GM10266 (cell line): ENCODE data around the gene USP20.

Source experiments
- DNase-seq: peaks from one replicate; pipeline ENCODE4 v3.0.0; 2012; ENCODE audit errors: extremely low spot score
- TF ChIP-seq, protein P1 (sequence below): IDR thresholded peaks from 2 replicates; pipeline ENCODE4 v1.5.1; 2012; ENCODE audit warnings: mild to moderate bottlenecking, low read depth; ENCODE audit not compliant: control insufficient read depth, insufficient read depth; ENCODE audit errors: missing control alignments

Gene USP20

DNA sequence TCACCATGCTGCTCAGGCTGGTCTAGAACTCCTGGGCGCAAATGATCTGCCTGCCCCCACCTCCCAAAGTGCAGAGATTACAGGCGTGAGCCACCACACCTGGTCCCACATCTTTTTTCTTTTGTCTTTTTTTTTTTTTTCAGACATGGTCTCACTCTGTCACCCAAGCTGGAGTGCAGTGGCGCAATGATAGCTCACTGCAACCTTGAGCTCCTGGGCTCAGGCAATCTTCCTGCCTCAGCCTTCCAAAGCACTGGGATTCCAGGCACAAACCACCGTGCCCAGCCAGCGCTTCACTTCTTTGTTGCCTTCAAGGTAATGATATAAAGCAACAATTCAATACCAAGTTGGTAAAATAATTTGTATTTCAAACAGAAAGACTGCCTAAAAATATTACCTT, 78.8 kb downstream of the USP20 start:
- DNase-seq, result no peak
- TF ChIP-seq, protein P1, sequence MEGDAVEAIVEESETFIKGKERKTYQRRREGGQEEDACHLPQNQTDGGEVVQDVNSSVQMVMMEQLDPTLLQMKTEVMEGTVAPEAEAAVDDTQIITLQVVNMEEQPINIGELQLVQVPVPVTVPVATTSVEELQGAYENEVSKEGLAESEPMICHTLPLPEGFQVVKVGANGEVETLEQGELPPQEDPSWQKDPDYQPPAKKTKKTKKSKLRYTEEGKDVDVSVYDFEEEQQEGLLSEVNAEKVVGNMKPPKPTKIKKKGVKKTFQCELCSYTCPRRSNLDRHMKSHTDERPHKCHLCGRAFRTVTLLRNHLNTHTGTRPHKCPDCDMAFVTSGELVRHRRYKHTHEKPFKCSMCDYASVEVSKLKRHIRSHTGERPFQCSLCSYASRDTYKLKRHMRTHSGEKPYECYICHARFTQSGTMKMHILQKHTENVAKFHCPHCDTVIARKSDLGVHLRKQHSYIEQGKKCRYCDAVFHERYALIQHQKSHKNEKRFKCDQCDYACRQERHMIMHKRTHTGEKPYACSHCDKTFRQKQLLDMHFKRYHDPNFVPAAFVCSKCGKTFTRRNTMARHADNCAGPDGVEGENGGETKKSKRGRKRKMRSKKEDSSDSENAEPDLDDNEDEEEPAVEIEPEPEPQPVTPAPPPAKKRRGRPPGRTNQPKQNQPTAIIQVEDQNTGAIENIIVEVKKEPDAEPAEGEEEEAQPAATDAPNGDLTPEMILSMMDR, result no peak

DNA sequence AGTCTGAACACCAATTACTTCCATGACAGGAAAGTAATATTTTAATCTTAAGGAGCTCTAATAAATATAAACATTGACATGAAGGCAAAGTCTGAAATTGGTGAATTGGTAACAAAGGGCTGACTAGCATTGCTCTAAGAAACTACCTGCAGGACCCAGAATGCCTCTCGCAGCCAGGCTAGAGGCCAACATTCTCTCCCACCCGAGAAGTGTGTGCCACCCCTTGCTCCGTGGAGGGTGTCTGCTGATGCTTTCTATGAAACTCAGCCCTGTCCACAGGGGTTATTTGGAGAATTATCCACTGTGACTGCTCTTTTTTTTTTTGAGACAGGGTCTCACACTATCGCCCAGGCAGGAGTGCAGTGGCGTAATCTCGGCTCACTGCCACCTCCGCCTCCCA, 81.4 kb downstream of the USP20 start:
- no peak for DNase-seq
- TF ChIP-seq, protein P1, result no peak

DNA sequence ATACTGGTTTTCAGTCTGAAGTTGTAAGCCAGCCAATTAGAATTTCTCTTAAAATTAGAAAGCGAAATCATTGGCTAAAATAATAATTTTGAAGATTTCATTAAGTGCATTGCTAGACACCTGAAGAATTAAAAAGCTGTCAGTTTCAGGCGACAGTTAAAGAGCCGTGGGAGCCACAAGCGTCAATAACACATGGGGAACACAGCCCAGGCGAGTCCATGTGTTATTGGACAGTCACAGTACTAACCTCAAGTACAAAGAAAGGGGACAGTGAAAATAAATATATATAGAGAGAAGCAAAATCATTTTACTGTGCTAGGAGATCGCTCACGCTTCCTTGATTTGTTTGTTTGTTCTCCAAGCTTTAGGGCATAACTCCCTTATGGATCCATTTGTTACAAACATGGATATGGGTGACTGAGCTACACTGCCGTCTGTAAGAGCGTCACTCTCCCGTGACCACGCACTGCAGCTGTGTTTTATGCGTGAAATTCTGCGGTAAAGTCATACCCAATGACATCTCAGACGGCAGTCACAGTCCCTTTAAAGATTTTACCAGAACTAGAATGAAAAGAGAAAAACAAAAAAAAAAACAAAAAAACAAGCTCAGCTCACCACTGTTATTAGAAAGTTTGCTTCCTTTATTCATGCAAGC, 83.2 kb downstream of the USP20 start:
- TF ChIP-seq, protein P1, result no peak

DNA sequence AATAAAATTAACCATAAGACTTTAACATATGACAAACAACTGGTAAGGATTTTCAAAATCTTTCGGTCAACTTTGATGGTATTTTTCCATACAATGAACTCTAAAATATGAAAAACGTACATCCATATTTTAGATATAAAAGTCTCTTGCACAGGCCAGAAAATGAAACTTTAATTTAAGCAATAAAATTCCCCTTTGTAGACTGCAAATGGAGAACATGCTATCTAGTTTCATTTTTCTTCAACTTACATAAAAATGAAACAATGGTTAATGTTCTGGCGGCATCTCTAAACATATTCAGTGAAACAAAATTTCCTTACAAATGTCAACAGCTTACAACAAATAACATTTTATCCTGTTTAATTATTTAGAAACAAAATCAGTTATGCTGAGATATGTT, 84.0 kb downstream of the USP20 start:
- TF ChIP-seq, protein P1, result no peak
- no peak for DNase-seq

More for the DNA sequence above, 83.2 kb downstream of the USP20 start:
- no peak for DNase-seq

DNA sequence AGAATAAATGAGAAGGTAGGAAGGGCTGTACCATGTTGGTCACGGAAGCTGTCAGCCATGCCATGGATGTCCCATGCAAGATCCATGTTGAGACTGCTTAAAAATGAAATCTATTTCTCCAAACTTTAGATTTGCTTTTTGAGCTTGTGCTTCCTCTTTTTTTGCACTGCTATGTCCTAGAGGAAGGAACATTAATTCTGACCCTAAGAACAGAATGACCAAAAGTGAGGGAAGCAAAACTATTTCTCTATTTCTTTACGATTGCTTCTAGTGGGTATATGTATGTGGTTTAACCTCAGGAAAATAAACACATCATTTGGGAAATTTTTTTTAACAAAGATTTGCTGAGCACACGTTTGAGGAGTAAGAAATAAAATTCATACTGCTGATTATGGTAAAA, 84.6 kb downstream of the USP20 start:
- DNase-seq, result no peak
- TF ChIP-seq, protein P1, result no peak

DNA sequence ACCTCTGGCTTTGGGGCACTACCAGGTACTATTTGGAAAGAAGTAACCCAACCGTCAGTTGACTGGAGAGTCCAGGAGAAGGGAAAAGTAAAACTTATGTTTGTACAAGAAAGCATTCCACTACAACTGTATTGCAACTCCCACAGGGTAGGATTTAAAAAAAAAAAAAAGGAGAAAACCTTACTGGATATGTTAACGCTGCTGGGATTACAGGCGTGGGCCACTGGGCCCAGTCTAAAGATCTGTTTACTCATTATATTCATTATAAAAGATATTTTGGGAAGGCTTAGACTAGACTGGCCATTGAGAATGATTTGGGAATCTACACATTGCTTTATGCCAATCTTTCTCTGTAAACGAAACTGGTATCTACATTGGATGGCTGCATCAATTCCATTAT, 86.6 kb downstream of the USP20 start:
- TF ChIP-seq, protein P1, result no peak
- no peak for DNase-seq

DNA sequence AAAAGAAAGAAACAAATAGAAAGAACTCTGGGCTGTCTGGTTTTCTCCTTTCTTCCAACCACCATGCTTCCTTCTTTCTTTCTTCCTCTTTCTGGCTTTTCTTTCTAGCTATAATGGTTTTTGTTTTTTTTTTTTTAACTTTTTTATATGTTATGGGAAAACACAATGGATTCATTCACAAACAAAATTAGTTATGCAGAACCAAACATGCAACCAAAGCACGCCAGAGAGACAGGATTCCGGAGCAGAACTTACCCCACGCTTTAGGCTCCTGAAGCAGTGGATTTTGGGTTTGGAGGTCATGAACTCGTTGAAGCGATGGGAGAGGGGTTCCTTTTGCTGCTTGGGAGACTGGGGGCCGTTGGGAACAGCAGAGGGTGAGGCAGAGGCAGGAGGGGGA, 88.3 kb downstream of the USP20 start:
- TF ChIP-seq, protein P1, result no peak

More for the DNA sequence above, 88.3 kb downstream of the USP20 start:
- DNase-seq, result no peak
